Posterior cingulate gyrus (tissue), 11 donors: ENCODE results near the gene PDZRN4.
"Not testable (repeated sequence)": the region's sequence is repeated elsewhere in the genome, so short reads cannot be mapped to it uniquely, and the experiment has no call there.

ENCODE experiments used
- DNase-seq, 10 donors: peaks; one replicate each; pipeline versions ENCODE4 v3.0.0 to v3.0.0-alpha.2; 2020 to 2021; ENCODE audit warnings: mixed read lengths in 3 of 10
- intact Hi-C: fragments of 100-400 bp; cut with DNase I; formaldehyde crosslinking; loops from one replicate; pipeline ENCODE4 v1.15.1; 2023

Gene PDZRN4

GRCh38 chr12:41213107-41213506 is 25.0 kb downstream of the PDZRN4 start:
- peak in 5 of 10 donors; percentile 9 to 80 (median 29) for DNase-seq
- intact Hi-C loops = no loop called here

DNA sequence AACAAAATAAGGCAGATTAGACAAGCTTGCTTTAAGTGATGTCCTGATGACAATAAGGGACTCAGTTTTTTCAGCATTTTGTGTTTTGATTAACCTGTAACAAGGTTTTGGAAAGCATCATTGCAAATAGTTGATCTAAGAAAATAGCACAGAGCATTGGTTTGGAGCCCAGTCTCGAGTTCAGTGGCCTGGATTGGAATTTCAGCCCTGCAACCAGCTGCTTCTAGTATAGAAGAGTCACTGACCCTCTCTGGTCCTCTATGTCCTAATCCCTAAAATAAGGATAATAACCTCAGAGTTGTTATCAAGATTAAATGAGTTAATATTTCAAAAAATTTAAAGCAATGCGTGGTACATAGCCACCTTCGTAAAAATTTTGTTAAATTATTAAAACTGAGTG is 25.5 kb downstream of the PDZRN4 start:
- no peak for DNase-seq
- intact Hi-C loops = no loop called here

GRCh38 chr12:41217727-41218126 is 29.6 kb downstream of the PDZRN4 start:
- intact Hi-C loops = no loop called here
- DNase-seq = no peak

DNA sequence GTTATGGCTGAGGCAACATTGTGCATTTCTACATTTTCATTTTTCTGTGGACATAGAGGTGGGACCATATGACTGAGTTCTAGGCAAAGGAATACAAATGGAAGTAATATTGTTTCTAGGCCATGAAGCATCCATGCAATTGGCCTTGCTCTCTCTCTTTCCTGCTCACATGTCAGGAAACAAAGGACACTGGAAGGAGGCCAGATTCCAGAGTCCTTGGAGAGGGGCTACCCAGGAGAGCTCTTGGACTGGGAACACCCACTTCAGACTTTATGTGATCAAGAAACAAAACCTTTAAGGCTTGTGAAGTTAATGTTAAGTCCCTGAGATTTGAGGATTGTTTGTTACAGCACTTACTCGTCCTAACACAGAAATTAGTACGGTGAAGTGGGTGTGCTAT is 32.8 kb downstream of the PDZRN4 start:
- no peak for DNase-seq
- intact Hi-C loops = no loop called here

DNA sequence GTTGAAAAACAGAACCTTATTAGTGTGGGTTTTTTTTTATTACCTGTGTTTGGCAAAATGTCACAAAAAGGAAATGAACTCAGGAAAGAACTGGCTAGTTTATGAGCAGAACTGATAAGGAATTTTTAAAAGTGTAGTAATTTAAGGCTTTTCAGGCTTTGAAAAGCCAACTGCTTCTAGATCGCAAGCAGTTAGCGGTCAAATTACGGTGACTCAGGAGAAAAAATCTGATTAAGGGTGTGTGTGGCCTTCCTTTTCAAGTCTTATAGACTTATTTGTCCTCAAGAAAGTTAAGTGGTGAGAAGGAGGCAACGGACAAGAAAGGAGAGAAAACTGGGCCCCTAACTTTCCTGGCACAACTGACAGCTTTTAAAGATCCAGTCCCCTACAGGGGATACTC is 33.4 kb downstream of the PDZRN4 start:
- DNase-seq = no peak
- intact Hi-C loops = no loop called here

GRCh38 chr12:41223600-41223999 is 35.5 kb downstream of the PDZRN4 start:
- DNase-seq = peak in 1 of 10 donors; percentile 42
- intact Hi-C loops = no loop called here

DNA sequence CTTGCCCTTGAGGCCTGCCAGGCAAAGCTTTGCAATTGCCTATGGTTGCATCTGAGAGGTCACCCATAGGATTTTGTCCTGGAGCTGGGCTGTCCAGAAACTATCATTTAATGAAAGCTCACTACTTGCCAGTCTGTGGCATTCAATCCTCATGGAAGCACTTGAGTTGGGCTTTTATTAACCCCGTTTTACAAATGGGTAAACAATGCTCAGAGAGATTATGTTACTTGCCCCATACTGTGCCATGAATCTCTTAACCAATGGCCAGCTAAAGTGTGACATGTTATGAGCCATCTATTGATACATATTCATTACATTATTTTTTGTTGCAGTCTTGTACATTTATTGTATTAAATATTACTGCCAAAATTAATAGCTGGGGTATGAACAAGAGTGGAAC is 35.9 kb downstream of the PDZRN4 start:
- intact Hi-C loops = no loop called here
- no peak for DNase-seq

DNA sequence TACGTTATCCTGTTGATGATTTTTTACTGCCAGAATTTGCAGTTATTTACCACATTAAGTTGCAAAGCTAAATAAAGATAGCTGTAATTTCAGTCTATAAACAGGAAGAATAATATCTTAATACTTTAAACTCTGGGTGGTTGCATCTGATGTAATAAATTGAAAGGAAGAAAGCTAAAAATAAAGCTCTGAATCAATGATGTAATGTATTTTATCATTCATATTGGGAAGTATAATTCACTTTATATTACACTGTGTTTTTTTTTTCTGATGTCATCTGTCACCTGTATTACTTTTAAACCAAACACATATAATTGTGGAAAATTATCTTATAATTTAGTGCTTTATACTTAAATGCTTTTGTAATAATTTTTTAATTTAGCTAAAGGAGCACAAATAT is 37.1 kb downstream of the PDZRN4 start:
- intact Hi-C loops = no loop called here
- no peak for DNase-seq

- DNase-seq = no peak
- intact Hi-C loops = no loop called here
These were observed 40.1 kb downstream of the PDZRN4 start for GRCh38 chr12:41228066-41228820.

GRCh38 chr12:41230756-41231155 is 42.6 kb downstream of the PDZRN4 start:
- intact Hi-C loops = no loop called here
- no peak for DNase-seq

GRCh38 chr12:41234692-41235091 is 46.6 kb downstream of the PDZRN4 start:
- intact Hi-C loops = no loop called here
- DNase-seq = no peak

DNA sequence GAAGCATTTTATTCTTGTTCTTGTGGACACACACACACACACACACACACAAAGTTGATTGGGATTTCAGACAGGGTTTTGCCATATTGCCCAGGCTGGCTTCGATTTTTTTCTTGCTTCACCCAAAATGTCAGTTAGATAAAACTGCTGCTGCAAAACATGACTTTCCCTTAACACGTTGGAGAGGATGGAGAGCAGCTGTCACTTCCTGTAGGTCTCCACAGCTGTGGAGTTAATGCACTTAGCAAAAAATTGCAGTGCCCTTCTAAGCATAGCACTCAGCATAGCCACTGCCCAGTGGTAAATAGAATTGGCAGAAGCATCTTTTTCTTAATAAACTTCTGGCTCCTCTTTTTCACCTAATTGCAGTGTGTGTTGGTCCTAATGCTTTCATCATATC is 54.5 kb downstream of the PDZRN4 start:
- intact Hi-C loops = no loop called here
- no peak for DNase-seq

DNA sequence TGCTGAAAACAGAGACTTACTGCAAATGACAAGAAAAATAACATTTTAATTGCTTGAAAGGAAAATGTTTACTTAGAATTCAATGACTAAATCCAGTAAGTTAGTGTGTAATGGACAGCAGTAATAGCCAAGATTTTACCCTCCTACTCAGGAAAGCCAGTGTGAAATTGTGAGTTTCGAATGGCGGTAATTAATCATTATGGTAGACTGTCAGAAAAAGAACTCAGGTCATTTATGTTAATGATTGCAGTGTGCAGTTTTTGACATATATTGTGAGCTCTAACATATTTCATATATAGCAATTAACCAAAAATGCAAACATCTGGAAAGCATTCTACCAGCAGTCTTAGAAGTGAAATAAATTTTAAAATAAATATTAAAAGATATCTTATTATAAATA is 60.3 kb downstream of the PDZRN4 start:
- intact Hi-C loops = no loop called here
- no peak for DNase-seq

DNA sequence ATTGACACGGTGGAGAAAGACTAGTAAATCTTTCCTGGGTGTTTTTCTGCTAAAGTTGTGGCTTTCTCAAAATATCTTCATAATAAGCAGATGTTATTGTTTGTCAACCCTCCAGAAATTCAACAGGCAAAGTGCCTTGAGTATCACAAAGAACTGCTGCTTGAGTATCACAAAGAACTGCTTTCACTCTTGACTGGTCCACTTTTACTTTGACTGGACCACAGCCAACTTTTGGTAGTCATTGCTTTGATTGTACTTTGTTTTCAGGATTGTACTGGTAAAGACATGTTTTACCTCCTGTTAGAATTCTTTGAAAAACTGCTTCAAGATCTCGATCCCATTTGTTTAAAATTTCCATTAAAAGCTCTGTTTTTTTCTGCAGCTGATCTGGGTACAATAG is 62.6 kb downstream of the PDZRN4 start:
- DNase-seq = no peak
- intact Hi-C loops = no loop called here

DNA sequence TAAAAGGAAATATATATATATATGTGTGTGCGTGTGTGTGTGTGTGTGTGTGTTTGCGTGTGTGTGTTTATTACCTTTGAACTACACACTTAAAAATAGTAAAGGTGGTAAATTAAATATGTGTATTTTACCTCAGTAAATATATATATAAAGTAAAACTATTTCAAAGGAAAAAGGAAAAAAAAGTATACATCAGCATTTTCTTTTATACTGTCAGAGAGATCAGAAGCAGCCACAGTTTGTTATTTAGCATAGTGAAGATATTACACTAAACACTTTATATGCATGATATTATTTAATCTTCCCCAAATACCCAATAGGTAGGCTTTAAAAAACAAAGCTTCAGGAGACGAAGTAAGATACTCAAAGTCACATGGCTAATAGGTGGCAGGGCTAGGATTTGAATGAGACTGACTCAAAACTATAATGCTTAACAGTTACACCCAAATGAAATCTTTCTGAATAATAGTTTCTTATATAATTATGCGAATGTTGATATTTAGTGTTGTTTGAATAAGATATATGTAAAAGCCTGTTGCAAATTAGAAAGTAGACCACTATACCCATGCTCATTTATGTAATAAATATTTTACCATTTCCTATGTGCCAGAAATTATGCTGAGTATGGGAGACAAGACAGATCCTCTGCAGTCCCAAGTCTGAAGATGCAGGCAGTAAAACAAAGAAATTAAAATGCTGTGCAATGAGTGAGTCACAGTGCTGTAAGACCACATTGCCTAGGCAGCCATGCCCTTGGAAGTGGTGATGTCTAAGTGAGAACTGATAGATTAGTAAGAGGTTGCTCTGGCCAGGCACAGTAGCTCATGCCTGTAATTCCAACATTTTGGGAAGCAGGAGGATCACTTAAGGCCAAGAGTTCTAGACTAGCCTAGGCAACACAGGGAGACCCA is 66.1 kb downstream of the PDZRN4 start:
- intact Hi-C loops = no loop called here
- DNase-seq = no peak

- DNase-seq = peak in 1 of 10 donors; percentile 24
These were observed 75.1 kb downstream of the PDZRN4 start for GRCh38 chr12:41263196-41263595.

DNA sequence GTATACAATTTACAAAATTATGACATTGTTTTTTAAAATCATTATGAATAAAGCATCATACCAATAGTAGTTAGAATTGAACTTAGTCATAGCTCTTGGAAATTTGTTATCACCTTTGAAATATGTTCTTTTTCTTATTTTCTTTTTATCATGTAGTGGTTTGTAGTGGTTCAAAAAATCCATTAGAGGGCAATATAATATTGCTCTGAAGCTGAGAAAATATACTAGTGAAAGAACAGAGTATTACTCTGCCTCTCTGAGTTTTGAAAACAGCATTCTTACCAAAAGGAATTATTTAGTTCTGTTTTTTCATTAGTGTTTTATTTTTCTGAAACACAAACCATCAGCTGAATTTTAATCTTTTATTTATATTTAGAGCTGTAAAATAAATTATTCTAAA is 76.2 kb downstream of the PDZRN4 start:
- no peak for DNase-seq
- intact Hi-C loops = no loop called here

More at GRCh38 chr12:41263196-41263595, 75.1 kb downstream of the PDZRN4 start:
- intact Hi-C loops = not testable (repeated sequence)

GRCh38 chr12:41269056-41269455 is 80.9 kb downstream of the PDZRN4 start:
- intact Hi-C loops = no loop called here
- DNase-seq = no peak

- DNase-seq = no peak
- intact Hi-C loops = loop anchor here (10.0 kb wide), 2 partner anchors 163 to 833 kb away; no protein-coding TSS in a partner anchor
These were observed 83.4 kb downstream of the PDZRN4 start for GRCh38 chr12:41271489-41271888.

GRCh38 chr12:41274643-41275042 is 86.5 kb downstream of the PDZRN4 start:
- no peak for DNase-seq
- intact Hi-C loops = loop anchor here (5.0 to 10.0 kb wide), 3 partner anchors 160 to 830 kb away; no protein-coding TSS in a partner anchor
